ENCODE measurements around the gene ARMC2. TPM values are rescaled to one million over a fixed set of nuclear protein-coding genes. Genes with fewer than 3 reads are reported as not detected.

Gene ARMC2
- total RNA-seq, 1 donor = 1.4 TPM

GRCh38 chr6:108838101-108838717 lies 10.0 kb upstream of the ARMC2 start:
- Histone ChIP-seq H4K20me1 (ENCODE audit: insufficient read depth, low read length) (no peaks in the 10 kb centered on the region), H3K4me2 (ENCODE audit: insufficient read depth, low read length) (no peak overlapping the region), H3K27ac (ENCODE audit: low read depth, low read length) (no peak overlapping the region), H3K9me3 (ENCODE audit: low read depth, low read length) (no peaks in the 10 kb centered on the region), H3K79me2 (ENCODE audit: insufficient read depth, low read length) (no peaks in the 10 kb centered on the region), H3K4me1 (ENCODE audit: insufficient read depth, low read length) (no peaks in the 10 kb centered on the region), H2AFZ (ENCODE audit: low read length) (no peak overlapping the region), H3K4me3 (ENCODE audit: insufficient read depth, low read length) (no peak overlapping the region), H3K27me3 (ENCODE audit: insufficient read depth, low read length) (no peaks in the 10 kb centered on the region), H3K36me3 (ENCODE audit: insufficient read depth, low read length) (no peaks in the 10 kb centered on the region)
- no peak for TF ChIP-seq CTCF (IDR thresholded peaks at IDR 0.05; ENCODE audit: extremely low read depth, low read depth, low read length)
- no peak for DNase-seq (ENCODE audit: insufficient read length, low spot score, missing footprints)

GRCh38 chr6:108839083-108839642 lies 9.1 kb upstream of the ARMC2 start:
- Histone ChIP-seq H4K20me1 (ENCODE audit: insufficient read depth, low read length) (no peaks in the 10 kb centered on the region), H3K9me3 (ENCODE audit: low read depth, low read length) (no peaks in the 10 kb centered on the region), H3K4me1 (ENCODE audit: insufficient read depth, low read length) (no peaks in the 10 kb centered on the region), H3K4me2 (ENCODE audit: insufficient read depth, low read length) (no peak overlapping the region), H3K27me3 (ENCODE audit: insufficient read depth, low read length) (no peaks in the 10 kb centered on the region), H3K36me3 (ENCODE audit: insufficient read depth, low read length) (no peaks in the 10 kb centered on the region), H3K79me2 (ENCODE audit: insufficient read depth, low read length) (no peaks in the 10 kb centered on the region), H3K4me3 (ENCODE audit: insufficient read depth, low read length) (no peak overlapping the region), H3K27ac (ENCODE audit: low read depth, low read length) (no peak overlapping the region), H2AFZ (ENCODE audit: low read length) (no peak overlapping the region)
- no peak for TF ChIP-seq CTCF (IDR thresholded peaks at IDR 0.05; ENCODE audit: extremely low read depth, low read depth, low read length)
- DNase-seq (ENCODE audit: insufficient read length, low spot score, missing footprints) = no peak

- no peak for TF ChIP-seq CTCF (IDR thresholded peaks at IDR 0.05; ENCODE audit: extremely low read depth, low read depth, low read length)
These were observed 7.3 kb upstream of the ARMC2 start for GRCh38 chr6:108840919-108841318.

GRCh38 chr6:108841377-108841855 lies 6.8 kb upstream of the ARMC2 start:
- Histone ChIP-seq H3K4me2 (ENCODE audit: insufficient read depth, low read length) (no peak overlapping the region), H3K4me1 (ENCODE audit: insufficient read depth, low read length) (no peaks in the 10 kb centered on the region), H2AFZ (ENCODE audit: low read length) (no peak overlapping the region), H3K27me3 (ENCODE audit: insufficient read depth, low read length) (no peaks in the 10 kb centered on the region), H3K27ac (ENCODE audit: low read depth, low read length) (no peak overlapping the region), H3K4me3 (ENCODE audit: insufficient read depth, low read length) (no peak overlapping the region), H4K20me1 (ENCODE audit: insufficient read depth, low read length) (no peaks in the 10 kb centered on the region), H3K36me3 (ENCODE audit: insufficient read depth, low read length) (no peaks in the 10 kb centered on the region), H3K79me2 (ENCODE audit: insufficient read depth, low read length) (no peaks in the 10 kb centered on the region), H3K9me3 (ENCODE audit: low read depth, low read length) (no peaks in the 10 kb centered on the region)
- no peak for TF ChIP-seq CTCF (IDR thresholded peaks at IDR 0.05; ENCODE audit: extremely low read depth, low read depth, low read length)
- DNase-seq (ENCODE audit: insufficient read length, low spot score, missing footprints) = no peak

More at GRCh38 chr6:108840919-108841318, 7.3 kb upstream of the ARMC2 start:
- Histone ChIP-seq H2AFZ (ENCODE audit: low read length) (no peak overlapping the region), H3K27me3 (ENCODE audit: insufficient read depth, low read length) (no peaks in the 10 kb centered on the region), H3K4me2 (ENCODE audit: insufficient read depth, low read length) (no peak overlapping the region), H3K36me3 (ENCODE audit: insufficient read depth, low read length) (no peaks in the 10 kb centered on the region), H3K9me3 (ENCODE audit: low read depth, low read length) (no peaks in the 10 kb centered on the region), H3K79me2 (ENCODE audit: insufficient read depth, low read length) (no peaks in the 10 kb centered on the region), H3K27ac (ENCODE audit: low read depth, low read length) (no peak overlapping the region), H3K4me3 (ENCODE audit: insufficient read depth, low read length) (no peak overlapping the region), H4K20me1 (ENCODE audit: insufficient read depth, low read length) (no peaks in the 10 kb centered on the region), H3K4me1 (ENCODE audit: insufficient read depth, low read length) (no peaks in the 10 kb centered on the region)
- DNase-seq (ENCODE audit: insufficient read length, low spot score, missing footprints) = no peak
